PC-9 (cell line): ENCODE data around the gene ZNF641. TPM values are rescaled to one million over a fixed set of nuclear protein-coding genes. Genes with fewer than 3 reads are reported as not detected.

Experiments used
- BruUV-seq: library from RNA; stranded (reverse); fragments of 400-500 nt; replicated peaks from 2 replicates; lab custom pipeline; 2021; lab: Mats Ljungman, UMichigan
- CTCF ChIA-PET: fragments of 300-600 bp; sonication (Branson Sonifier 250); formaldehyde crosslinking; loops from one replicate; lab custom pipeline; 2022; ENCODE audit warnings: antibody characterized with exemption; lab: Charles Lee
- POLR2A ChIA-PET: fragments of 300-600 bp; sonication (Branson Sonifier 250); formaldehyde crosslinking; loops from one replicate; lab custom pipeline; 2022; ENCODE audit warnings: antibody characterized with exemption; ENCODE audit not compliant: unreplicated experiment; lab: Charles Lee
- DNase-seq, 2 experiments: peaks; one replicate each; pipeline versions ENCODE4 v3.0.0 to v3.0.0-alpha.2; 2015 to 2022; ENCODE audit warnings: mixed read lengths in 1 of 2
- H2AFZ ChIP-seq: fragments of 200-600 bp; sonication (generic); 2 replicates; pipeline ENCODE4 v1.8.1; 2017; ENCODE audit warnings: antibody characterized with exemption
- H3F3A ChIP-seq: fragments of 200-600 bp; sonication (generic); 2 replicates; pipeline ENCODE4 v1.8.1; 2017; ENCODE audit warnings: antibody characterized with exemption, mild to moderate bottlenecking, low read depth; ENCODE audit not compliant: insufficient read depth
- H3K27ac ChIP-seq: fragments of 200-600 bp; sonication (generic); 2 replicates; pipeline ENCODE4 v1.6.1; 2016; ENCODE audit warnings: mixed run types
- H3K27me3 ChIP-seq: fragments of 200-600 bp; sonication (generic); 2 replicates; pipeline ENCODE4 v1.6.1; 2016; ENCODE audit warnings: low read depth, mixed run types; ENCODE audit not compliant: insufficient read depth
- H3K36me3 ChIP-seq: fragments of 200-600 bp; sonication (generic); 2 replicates; pipeline ENCODE4 v1.6.1; 2016; ENCODE audit warnings: low read depth, mixed run types
- H3K4me1 ChIP-seq: fragments of 200-600 bp; sonication (generic); replicated peaks from 2 replicates; pipeline ENCODE4 v1.6.1; 2016; ENCODE audit warnings: mixed run types; ENCODE audit not compliant: insufficient read depth
- H3K4me2 ChIP-seq: fragments of 200-600 bp; sonication (generic); 2 replicates; pipeline ENCODE4 v1.6.1; 2017; ENCODE audit warnings: mixed run types
- H3K4me3 ChIP-seq: fragments of 200-600 bp; sonication (generic); 2 replicates; pipeline ENCODE4 v1.6.1; 2016; ENCODE audit warnings: mixed run types
- H3K79me2 ChIP-seq: fragments of 200-600 bp; sonication (generic); 2 replicates; pipeline ENCODE4 v1.6.1; 2017; ENCODE audit warnings: low read depth, mixed run types
- H3K9me2 ChIP-seq: fragments of 200-600 bp; sonication (generic); 2 replicates; pipeline ENCODE4 v1.8.1; 2017; ENCODE audit warnings: mild to moderate bottlenecking; ENCODE audit not compliant: insufficient read depth
- H3K9me3 ChIP-seq: fragments of 200-600 bp; sonication (generic); 2 replicates; pipeline ENCODE4 v1.8.1; 2016; ENCODE audit warnings: low read depth; ENCODE audit not compliant: insufficient read depth
- H4K20me1 ChIP-seq: fragments of 200-600 bp; sonication (generic); 2 replicates; pipeline ENCODE4 v1.8.1; 2017; ENCODE audit not compliant: insufficient read depth
- EZH2 ChIP-seq: fragments of 200-600 bp; sonication (generic); IDR thresholded peaks from 2 replicates; pipeline ENCODE4 v1.8.0; 2017; ENCODE audit warnings: antibody characterized with exemption, low read depth
- intact Hi-C: fragments of 100-400 bp; cut with micrococcal nuclease; formaldehyde crosslinking; loops from one replicate; pipeline ENCODE4 v1.10.0; 2022; ENCODE audit not compliant: unreplicated experiment
- total RNA-seq: library from RNA; stranded (reverse); gene quantifications from 2 replicates; pipeline ENCODE4 v1.2.3, GENCODE V29; 2021
- TF ChIP-seq, protein P1 (sequence below): fragments of 200-600 bp; sonication (generic); conservative IDR thresholded peaks from 2 replicates; pipeline ENCODE4 v1.6.1; 2017; ENCODE audit warnings: mixed run types, antibody characterized with exemption, mild to moderate bottlenecking, moderate library complexity

The ZNF641 gene
- total RNA-seq, 1 experiment from 2014 or later = 1.4 TPM

GRCh38 chr12:48291511-48291910 is 59.2 kb downstream of the ZNF641 start:
- Histone ChIP-seq H3K79me2 (no peaks in the 10 kb centered on the region), H3K4me3 (peak overlapping the region; percentile 10; the same call in 1 of the 2 replicates), H4K20me1 (no peaks in the 10 kb centered on the region), H3K36me3 (no peaks in the 10 kb centered on the region), H3K4me1 (peaks cover 8% of the 10 kb centered on the region), H3K9me2 (no peaks in the 10 kb centered on the region), H3F3A (0 out of 2 replicates have a peak, but pooled peaks cover 9% of the 10 kb centered on the region), H2AFZ (no peak overlapping the region), H3K9me3 (no peaks in the 10 kb centered on the region), H3K27me3 (no peaks in the 10 kb centered on the region), H3K4me2 (peak overlapping the region; percentile 45), H3K27ac (peak overlapping the region; percentile 38)
- no peak for TF ChIP-seq EZH2
- TF ChIP-seq, protein P1, sequence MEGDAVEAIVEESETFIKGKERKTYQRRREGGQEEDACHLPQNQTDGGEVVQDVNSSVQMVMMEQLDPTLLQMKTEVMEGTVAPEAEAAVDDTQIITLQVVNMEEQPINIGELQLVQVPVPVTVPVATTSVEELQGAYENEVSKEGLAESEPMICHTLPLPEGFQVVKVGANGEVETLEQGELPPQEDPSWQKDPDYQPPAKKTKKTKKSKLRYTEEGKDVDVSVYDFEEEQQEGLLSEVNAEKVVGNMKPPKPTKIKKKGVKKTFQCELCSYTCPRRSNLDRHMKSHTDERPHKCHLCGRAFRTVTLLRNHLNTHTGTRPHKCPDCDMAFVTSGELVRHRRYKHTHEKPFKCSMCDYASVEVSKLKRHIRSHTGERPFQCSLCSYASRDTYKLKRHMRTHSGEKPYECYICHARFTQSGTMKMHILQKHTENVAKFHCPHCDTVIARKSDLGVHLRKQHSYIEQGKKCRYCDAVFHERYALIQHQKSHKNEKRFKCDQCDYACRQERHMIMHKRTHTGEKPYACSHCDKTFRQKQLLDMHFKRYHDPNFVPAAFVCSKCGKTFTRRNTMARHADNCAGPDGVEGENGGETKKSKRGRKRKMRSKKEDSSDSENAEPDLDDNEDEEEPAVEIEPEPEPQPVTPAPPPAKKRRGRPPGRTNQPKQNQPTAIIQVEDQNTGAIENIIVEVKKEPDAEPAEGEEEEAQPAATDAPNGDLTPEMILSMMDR = no peak
- ChIA-PET POLR2A (interaction anchor here (0.8 kb wide), 1 partner anchor 17 kb away, joined by 11 read pairs; no protein-coding TSS in a partner anchor), CTCF (no interaction called here)
- no TSS peak for BruUV-seq
- DNase-seq = peak in 1 of 2 experiments; percentile 85
- intact Hi-C loops = no loop called here

DNA sequence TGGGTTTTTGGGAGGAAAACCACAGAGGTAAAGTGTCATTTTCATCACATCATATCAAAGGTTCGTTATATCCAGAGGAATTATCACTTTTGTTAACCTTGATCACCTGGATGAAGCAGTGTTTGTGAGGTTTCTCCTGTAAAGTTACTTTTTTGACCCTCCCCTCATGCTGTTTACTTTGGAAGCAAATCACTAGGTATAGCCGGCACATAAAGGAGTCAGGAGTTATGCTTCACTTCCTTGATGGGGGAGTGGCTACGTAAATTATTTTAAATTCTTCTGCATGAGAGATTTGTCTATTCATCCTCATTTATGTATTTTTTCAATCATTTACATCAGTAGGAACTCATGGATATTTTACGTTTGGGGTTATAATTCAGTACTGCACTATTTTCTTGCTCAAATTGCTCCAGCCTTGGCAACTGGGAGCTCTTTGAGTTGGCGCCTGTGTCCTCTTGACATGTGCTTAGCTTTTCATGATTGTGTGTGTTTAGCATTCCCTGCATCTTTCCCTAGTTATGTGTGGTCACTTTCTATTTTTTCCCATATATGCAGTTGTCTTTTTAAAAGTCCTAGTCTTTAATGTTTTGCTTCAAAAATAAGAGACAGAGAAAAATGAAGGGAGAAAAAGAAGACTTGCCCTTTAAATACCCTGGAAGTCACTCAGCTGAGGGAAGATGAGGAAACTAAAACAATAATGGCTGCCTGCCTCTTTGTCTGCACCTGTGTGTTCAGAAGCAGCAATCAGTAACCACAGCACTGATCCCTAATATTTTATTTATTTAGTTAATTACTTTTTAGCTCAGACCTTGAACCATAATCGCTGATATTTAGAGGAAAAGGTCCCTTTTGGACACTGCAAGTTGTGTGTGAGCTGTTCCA is 62.1 kb downstream of the ZNF641 start:
- no peak overlapping the region for H3K4me3 ChIP-seq
- CTCF ChIA-PET = no interaction called here
- H3K79me2 ChIP-seq = no peaks in the 10 kb centered on the region
- H3K9me2 ChIP-seq = no peaks in the 10 kb centered on the region
- no peaks in the 10 kb centered on the region for H3K27me3 ChIP-seq
- H3K27ac ChIP-seq = no peak overlapping the region
- intact Hi-C loops = no loop called here
- BruUV-seq = no TSS peak
- no peak overlapping the region for H3K4me2 ChIP-seq
- DNase-seq = no peak
- H3K36me3 ChIP-seq = no peaks in the 10 kb centered on the region
- H2AFZ ChIP-seq = no peak overlapping the region
- peaks cover 16% of the 10 kb centered on the region for H3K4me1 ChIP-seq
- H3F3A ChIP-seq = 0 out of 2 replicates have a peak, but pooled peaks cover 9% of the 10 kb centered on the region
- H4K20me1 ChIP-seq = no peaks in the 10 kb centered on the region
- H3K9me3 ChIP-seq = no peaks in the 10 kb centered on the region
- POLR2A ChIA-PET = no interaction called here
- TF ChIP-seq, protein P1 = no peak
- TF ChIP-seq EZH2 = no peak

Other genes starting within 250 kb of the ZNF641 start
- gene SENP1, start 244.8 kb downstream of the ZNF641 start, total RNA-seq = 20.9 and 23.0 TPM in 2 replicates
- 63.2 and 67.6 TPM in 2 replicates for gene PFKM, start 231.6 kb downstream of the ZNF641 start, total RNA-seq
- 21.8 and 25.1 TPM in 2 replicates for gene ASB8, start 193.4 kb downstream of the ZNF641 start, total RNA-seq
- not detected in 2 replicates for gene CCDC184, start 167.3 kb downstream of the ZNF641 start, total RNA-seq
- not detected in 2 replicates for gene OR10AD1, start 147.6 kb downstream of the ZNF641 start, total RNA-seq
- not detected in 2 replicates for gene ANP32D, start 121.6 kb upstream of the ZNF641 start, total RNA-seq
- gene C12orf54, start 131.6 kb upstream of the ZNF641 start, total RNA-seq = not detected in 2 replicates
- not detected in 2 replicates for gene OR8S1, start 174.7 kb upstream of the ZNF641 start, total RNA-seq
- gene LALBA, start 219.1 kb upstream of the ZNF641 start, total RNA-seq = not detected in 2 replicates